Measurements from ENCODE around the gene TNP1.

DNA sequence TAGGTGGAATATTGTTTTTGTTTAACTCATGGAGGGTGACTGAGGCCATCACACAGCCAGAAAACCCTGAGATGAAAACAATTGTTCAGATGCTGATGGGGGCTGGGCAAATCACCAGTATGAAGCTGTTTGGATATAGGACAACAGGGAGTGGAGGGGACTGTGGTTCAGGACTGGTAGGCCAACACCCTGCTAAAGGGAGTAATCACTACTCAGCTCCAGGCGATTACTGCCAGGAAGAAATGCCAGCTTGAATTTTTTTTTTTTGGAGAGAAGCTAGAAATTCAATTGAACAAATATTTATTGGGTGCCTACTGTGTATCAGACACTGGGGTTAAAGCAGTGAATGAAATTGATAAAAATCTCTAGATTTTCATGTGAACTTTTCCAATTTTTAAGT lies 37.4 kb downstream of the TNP1 start:
- TF ChIP-seq, protein P1, sequence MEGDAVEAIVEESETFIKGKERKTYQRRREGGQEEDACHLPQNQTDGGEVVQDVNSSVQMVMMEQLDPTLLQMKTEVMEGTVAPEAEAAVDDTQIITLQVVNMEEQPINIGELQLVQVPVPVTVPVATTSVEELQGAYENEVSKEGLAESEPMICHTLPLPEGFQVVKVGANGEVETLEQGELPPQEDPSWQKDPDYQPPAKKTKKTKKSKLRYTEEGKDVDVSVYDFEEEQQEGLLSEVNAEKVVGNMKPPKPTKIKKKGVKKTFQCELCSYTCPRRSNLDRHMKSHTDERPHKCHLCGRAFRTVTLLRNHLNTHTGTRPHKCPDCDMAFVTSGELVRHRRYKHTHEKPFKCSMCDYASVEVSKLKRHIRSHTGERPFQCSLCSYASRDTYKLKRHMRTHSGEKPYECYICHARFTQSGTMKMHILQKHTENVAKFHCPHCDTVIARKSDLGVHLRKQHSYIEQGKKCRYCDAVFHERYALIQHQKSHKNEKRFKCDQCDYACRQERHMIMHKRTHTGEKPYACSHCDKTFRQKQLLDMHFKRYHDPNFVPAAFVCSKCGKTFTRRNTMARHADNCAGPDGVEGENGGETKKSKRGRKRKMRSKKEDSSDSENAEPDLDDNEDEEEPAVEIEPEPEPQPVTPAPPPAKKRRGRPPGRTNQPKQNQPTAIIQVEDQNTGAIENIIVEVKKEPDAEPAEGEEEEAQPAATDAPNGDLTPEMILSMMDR (IDR thresholded peaks at IDR 0.05): no peak
- TF ChIP-seq POLR2AphosphoS5 (IDR thresholded peaks at IDR 0.05) (no peak), POLR2A (IDR thresholded peaks at IDR 0.05) (no peak), EP300 (IDR thresholded peaks at IDR 0.05) (no peak)

Data from suprapubic skin (tissue), 4 donors.